Heart left ventricle (tissue), 13 donors: Measurements from ENCODE around the gene PDE6D.

ENCODE experiments used
- CTCF ChIP-seq, 12 donors: fragments of 200-600 bp; sonication (generic) in 4 of 12; IDR thresholded peaks; one replicate each; pipeline versions ENCODE4 v1.5.0 to v1.8.0; 2018 to 2022; ENCODE audit warnings: antibody characterized with exemption in 12 of 12, mild to moderate bottlenecking in 5 of 12
- POLR2A ChIP-seq, 2 donors: fragments of 450-650 bp; IDR thresholded peaks; one replicate each; pipeline ENCODE4 v1.6.1; 2017; ENCODE audit warnings: antibody characterized with exemption in 2 of 2, mild to moderate bottlenecking in 2 of 2, moderate library complexity in 2 of 2
- donor health status: ischemic (EF 13 %, LVEDD 7.1; RV severe dilation, severe dysfunction).
- donor health status: DM: no; HTN: yes; CAD: no.
- donor health status: DM: no; HTN: no; CAD: no.
- donor health status: ischemic (EF 25% LVEDD 6.9; RV normal size, moderate dysfunction).
- donor health status: ischemic (EF 25% LVEDD 5.7; RV mildly dilated, moderate dysfunction).
- donor health status: ischemic (EF 35%, LVEDD 5.7; RV mildly dilated, moderate dysfunction).
- donor health status: nonischemic (EF 11% LVEDD 7.7; RV severe dilation, severe dysfunction).
- donor health status: DM: yes; HTN: yes; CAD: no.
- donor health status: PGD.
- donor health status: ischemic (EF 29% LVEDD 5.4; RV normal size, mild dysfunction).
- donor health status: nonischemic (EF 23%, LVEDD 6.1; RV moderate dilation, normal function).

- TF ChIP-seq POLR2A (IDR thresholded peaks at IDR 0.05) (no peak), CTCF (IDR thresholded peaks at IDR 0.05) (no peak)
These were observed 96.5 kb downstream of the PDE6D start for GRCh38 chr2:231684314-231685223.
